B cell (primary cell): ENCODE measurements around the gene PLGRKT. TPM values are rescaled to one million over a fixed set of nuclear protein-coding genes. Genes with fewer than 3 reads are reported as not detected.

Experiments
- ATAC-seq: fragments of 200-7000 bp; cut with Tn5 transposase; one replicate; pipeline ENCODE4 v1.10.0; 2021; ENCODE audit warnings: low read depth, mild to moderate bottlenecking, moderate number of reproducible peaks, moderate library complexity
- CTCF ChIA-PET: fragments of 350-600 bp; sonication (Branson Sonifier 250); formaldehyde crosslinking; loops from one replicate; lab custom pipeline; 2021; ENCODE audit warnings: antibody characterized with exemption, inconsistent platforms; lab: Charles Lee
- POLR2A ChIA-PET: fragments of 350-600 bp; sonication (Branson Sonifier 250); formaldehyde crosslinking; loops from one replicate; lab custom pipeline; 2021; ENCODE audit warnings: antibody characterized with exemption; lab: Charles Lee
- DNase-seq: peaks from one replicate; pipeline ENCODE4 v3.0.0; 2013
- H2AFZ ChIP-seq: 2 replicates; pipeline ENCODE4 v1.6.1; 2012; ENCODE audit warnings: mild to moderate bottlenecking, low read depth, low read length; ENCODE audit not compliant: insufficient read depth, poor library complexity, severe bottlenecking
- H3K27ac ChIP-seq, 2 donors: 1 replicate in 1 of 2; 2 replicates in 1 of 2; pipeline ENCODE4 v1.5.1; 2012 to 2013; ENCODE audit warnings: low read length in 2 of 2, mild to moderate bottlenecking in 2 of 2, moderate library complexity in 1 of 2
- H3K27me3 ChIP-seq, 4 experiments: fragments of 200-600 bp in 1 of 4; sonication (generic) in 1 of 4; replicated peaks in 1 of 4; 1 replicate in 2 of 4; 2 replicates in 2 of 4; pipeline versions ENCODE4 v1.6.1 to v1.7.0; 2013 to 2016; ENCODE audit warnings: low read length in 3 of 4, mild to moderate bottlenecking in 2 of 4, mixed read lengths in 1 of 4, moderate library complexity in 1 of 4; ENCODE audit not compliant: insufficient read depth in 4 of 4, control insufficient read depth in 3 of 4; ENCODE audit errors: control extremely low read depth in 1 of 4
- H3K36me3 ChIP-seq, 2 experiments: replicated peaks in 1 of 2; 1 replicate in 1 of 2; 2 replicates in 1 of 2; pipeline versions ENCODE4 v1.6.1 to v1.7.1; 2013; ENCODE audit warnings: low read length in 1 of 2; ENCODE audit not compliant: insufficient read depth in 2 of 2, control insufficient read depth in 1 of 2; ENCODE audit errors: control extremely low read depth in 1 of 2, extremely low read depth in 1 of 2
- H3K4me1 ChIP-seq, 2 donors: fragments of 200-600 bp in 1 of 2; sonication (generic) in 1 of 2; 1 replicate in 1 of 2; 2 replicates in 1 of 2; pipeline versions ENCODE4 v1.5.1 to v1.6.1; 2013 to 2017; ENCODE audit warnings: low read length in 2 of 2; ENCODE audit not compliant: control insufficient read depth in 2 of 2, insufficient read depth in 2 of 2
- H3K4me2 ChIP-seq: replicated peaks from 2 replicates; pipeline ENCODE3; 2012; ENCODE audit warnings: mild to moderate bottlenecking, low read depth, low read length; ENCODE audit not compliant: poor library complexity, severe bottlenecking
- H3K4me3 ChIP-seq, 5 experiments: fragments of 200-600 bp in 1 of 5; sonication (generic) in 1 of 5; 1 replicate in 3 of 5; 2 replicates in 2 of 5; pipeline versions ENCODE4 v1.5.1 to v1.7.0; 2011 to 2016; ENCODE audit warnings: low read length in 4 of 5, mild to moderate bottlenecking in 4 of 5, low read depth in 2 of 5, control low read depth in 1 of 5, moderate library complexity in 1 of 5; ENCODE audit not compliant: insufficient read depth in 1 of 5; ENCODE audit errors: control extremely low read depth in 1 of 5, extremely low read depth in 1 of 5
- H3K79me2 ChIP-seq: fragments of 200-600 bp; sonication (generic); one replicate; pipeline ENCODE4 v1.6.0; 2016; ENCODE audit warnings: low read length; ENCODE audit not compliant: control insufficient read depth, insufficient read depth
- H3K9ac ChIP-seq: fragments of 200-600 bp; sonication (generic); 2 replicates; pipeline ENCODE4 v1.6.1; 2017; ENCODE audit warnings: mild to moderate bottlenecking, low read length, moderate library complexity
- H3K9me3 ChIP-seq, 3 donors: one replicate each; pipeline versions ENCODE4 v1.6.1 to v1.7.1; 2013; ENCODE audit warnings: low read length in 2 of 3; ENCODE audit not compliant: control insufficient read depth in 2 of 3, insufficient read depth in 1 of 3; ENCODE audit errors: control extremely low read depth in 1 of 3
- H4K20me1 ChIP-seq: 2 replicates; pipeline ENCODE4 v1.6.0; 2012; ENCODE audit warnings: mild to moderate bottlenecking, low read length; ENCODE audit not compliant: insufficient read depth, control insufficient read depth, poor library complexity, severe bottlenecking
- H3K27ac Mint-ChIP-seq: one replicate; pipeline ENCODE4 v1.8.0; 2021; ENCODE audit warnings: mixed read lengths
- H3K27me3 Mint-ChIP-seq: one replicate; pipeline ENCODE4 v1.8.0; 2021; ENCODE audit warnings: mixed read lengths
- H3K4me1 Mint-ChIP-seq: one replicate; pipeline ENCODE4 v1.8.0; 2021; ENCODE audit warnings: mixed read lengths
- H3K4me3 Mint-ChIP-seq: one replicate; pipeline ENCODE4 v1.8.0; 2021; ENCODE audit warnings: mixed read lengths
- H3K9me3 Mint-ChIP-seq: one replicate; pipeline ENCODE4 v1.8.0; 2022; ENCODE audit warnings: mixed read lengths; ENCODE audit not compliant: insufficient read depth
- CTCF ChIP-seq: fragments of 200-600 bp; IDR thresholded peaks from one replicate; pipeline ENCODE4 v1.8.0; 2022; ENCODE audit warnings: antibody characterized with exemption, mild to moderate bottlenecking
- EZH2 ChIP-seq: IDR thresholded peaks from 2 replicates; pipeline ENCODE4 v1.6.1; 2012; ENCODE audit warnings: borderline replicate concordance, low read depth, mild to moderate bottlenecking, moderate library complexity, low read length; ENCODE audit not compliant: insufficient read depth, poor library complexity, severe bottlenecking
- WGBS: methylation state at CpG from one replicate; pipeline ENCODE4 v1.1.5; 2013; ENCODE audit warnings: missing lambda C conversion rate; ENCODE audit not compliant: insufficient coverage; 5-methylcytosine and 5-hydroxymethylcytosine counted together
- intact Hi-C: fragments of 100-400 bp; cut with micrococcal nuclease; formaldehyde crosslinking; loops from one replicate; pipeline ENCODE4 v1.10.0; 2022
- polyA plus RNA-seq: library from polyadenylated mRNA; depleted of rRNA; stranded (reverse); fragments of >200 nt; gene quantifications from 2 replicates; pipeline ENCODE4 v1.2.3, GENCODE V29; 2012
- total RNA-seq, 2 donors: library from RNA; stranded (reverse); fragments of 120-200 nt in 1 of 2; gene quantifications; 1 replicate in 1 of 2; 2 replicates in 1 of 2; pipeline versions ENCODE4 v1.2.3 to v1.2.4, GENCODE V29; 2013 to 2022

The PLGRKT gene
- total and polyA plus RNA-seq, 2 donors (not counting 1 experiment from before 2014, with no cell fraction given), result 8.4 to 11.0 TPM

- intact Hi-C loops, result loop anchor here (5.0 kb wide), 1 partner anchor 59 kb away; the partner anchor contains the start of gene PDCD1LG2
- peak overlapping the region; percentile 63 for H3K27ac Mint-ChIP-seq
- no peak overlapping the region for H3K4me3 Mint-ChIP-seq
Observed at GRCh38 chr9:5453004-5453403, 15.3 kb upstream of the PLGRKT start.

GRCh38 chr9:5452286-5452609 lies 14.5 kb upstream of the PLGRKT start:
- no peak for TF ChIP-seq EZH2
- H3K27ac ChIP-seq, result no peak overlapping the region
- H3K36me3 ChIP-seq, result no peaks in the 10 kb centered on the region
- H3K79me2 ChIP-seq, result no peaks in the 10 kb centered on the region
- peak overlapping the region; percentile 5 for H3K4me2 ChIP-seq
- Mint-ChIP-seq H3K27me3 (no peaks in the 10 kb centered on the region), H3K27ac (peak overlapping the region; percentile 80), H3K4me1 (peaks cover 43% of the 10 kb centered on the region), H3K4me3 (peak overlapping the region; percentile 76), H3K9me3 (no peaks in the 10 kb centered on the region)
- H3K27me3 ChIP-seq, result no peaks in the 10 kb centered on the region
- H2AFZ ChIP-seq, result no peak overlapping the region
- POLR2A ChIA-PET, result no interaction called here
- H3K4me3 ChIP-seq, result no peak overlapping the region
- H3K9me3 ChIP-seq, result no peaks in the 10 kb centered on the region
- H3K4me1 ChIP-seq, result peaks cover 21 to 27% of the 10 kb centered on the region in 2 donors
- intact Hi-C loops, result loop anchor here (5.0 kb wide), 1 partner anchor 60 kb away; the partner anchor contains the start of gene PDCD1LG2
- WGBS, result no CpG with 5 or more reads among the region's 1 CpG
- no peak overlapping the region for H3K9ac ChIP-seq
- CTCF ChIA-PET, result no interaction called here
- DNase-seq, result no peak
- no peak for ATAC-seq
- no peaks in the 10 kb centered on the region for H4K20me1 ChIP-seq

More at GRCh38 chr9:5453004-5453403, 15.3 kb upstream of the PLGRKT start:
- Histone ChIP-seq H3K27ac (no peak overlapping the region), H3K9me3 (no peaks in the 10 kb centered on the region), H2AFZ (no peak overlapping the region), H3K4me2 (no peak overlapping the region), H3K79me2 (no peaks in the 10 kb centered on the region), H3K36me3 (no peaks in the 10 kb centered on the region), H3K4me3 (no peak overlapping the region), H3K4me1 (peaks cover 21 to 27% of the 10 kb centered on the region in 2 donors), H3K27me3 (no peaks in the 10 kb centered on the region), H4K20me1 (no peaks in the 10 kb centered on the region), H3K9ac (no peak overlapping the region)
- no peak for ATAC-seq
- no CpG with 5 or more reads among the region's 2 CpGs for WGBS
- ChIA-PET POLR2A (no interaction called here), CTCF (interaction anchor here (0.5 kb wide), 1 partner anchor 42 kb away, joined by 3 read pairs; no protein-coding TSS in a partner anchor)
- Mint-ChIP-seq H3K9me3 (no peaks in the 10 kb centered on the region), H3K4me1 (peaks cover 42% of the 10 kb centered on the region), H3K27me3 (no peaks in the 10 kb centered on the region)
- TF ChIP-seq CTCF, result no peak
- no peak for DNase-seq
